Raji (cell line): ENCODE data around the gene FARP1.

Experiments used
- POLR2A ChIP-seq: IDR thresholded peaks from 2 replicates; pipeline ENCODE4 v1.6.1; 2011; ENCODE audit warnings: low read depth, low read length, control low read depth; ENCODE audit not compliant: insufficient read depth

FARP1 gene

DNA sequence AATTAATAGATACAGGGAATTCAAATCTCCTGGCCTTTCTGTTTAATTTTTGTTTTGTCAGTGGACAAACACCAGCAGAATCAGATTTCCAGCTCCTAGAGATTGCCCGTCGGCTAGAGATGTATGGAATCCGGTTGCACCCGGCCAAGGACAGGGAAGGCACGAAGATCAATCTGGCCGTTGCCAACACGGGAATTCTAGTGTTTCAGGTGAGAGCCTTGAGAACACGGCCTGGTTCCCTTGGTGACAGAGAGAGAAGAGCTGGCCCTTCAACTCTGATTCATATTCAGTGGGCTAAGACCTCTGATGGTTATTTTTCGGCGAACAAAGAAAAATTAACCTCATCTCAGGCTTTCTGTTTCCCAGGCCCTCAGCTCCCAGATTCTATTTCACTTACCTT, 242.7 kb downstream of the FARP1 start:
- TF ChIP-seq POLR2A: no peak

DNA sequence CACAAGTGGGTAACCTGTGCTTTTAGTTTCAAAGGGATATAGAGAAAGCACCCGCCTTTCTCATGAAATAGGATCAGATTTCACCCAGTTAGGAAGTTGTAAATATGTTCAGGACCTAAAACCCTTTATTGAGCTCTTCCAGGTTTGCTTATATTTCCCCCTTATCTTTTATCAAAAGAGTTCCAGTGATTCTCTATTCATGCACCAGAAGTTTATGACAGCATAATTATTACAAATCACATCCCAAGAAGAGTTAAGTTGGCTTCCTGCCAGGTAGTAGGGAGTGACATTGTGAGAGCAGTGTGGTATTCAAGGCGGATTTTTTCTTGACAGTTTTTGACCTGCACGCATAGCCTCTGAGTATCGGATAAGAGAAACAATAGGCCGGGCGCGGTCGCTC, 243.7 kb downstream of the FARP1 start:
- TF ChIP-seq POLR2A: no peak

DNA sequence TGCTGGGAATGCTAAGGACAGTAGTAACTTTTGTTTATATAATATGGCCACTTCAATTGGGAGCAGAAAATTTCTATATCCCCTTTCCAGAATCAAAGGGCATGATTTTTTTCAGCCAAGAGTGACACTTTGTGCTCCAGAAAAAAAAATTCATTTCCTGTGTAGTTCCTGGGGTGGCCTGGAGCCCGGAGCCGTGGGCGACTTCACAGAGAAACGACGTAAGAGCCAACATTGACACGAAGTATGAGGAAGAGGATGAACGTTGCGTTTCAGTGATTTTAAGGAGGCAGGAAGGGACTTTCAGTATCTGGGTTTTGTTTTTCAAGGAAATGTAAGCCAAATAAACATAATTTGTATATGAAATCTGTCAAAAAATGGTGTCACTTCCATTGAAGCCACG, 246.4 kb downstream of the FARP1 start:
- TF ChIP-seq POLR2A: no peak

DNA sequence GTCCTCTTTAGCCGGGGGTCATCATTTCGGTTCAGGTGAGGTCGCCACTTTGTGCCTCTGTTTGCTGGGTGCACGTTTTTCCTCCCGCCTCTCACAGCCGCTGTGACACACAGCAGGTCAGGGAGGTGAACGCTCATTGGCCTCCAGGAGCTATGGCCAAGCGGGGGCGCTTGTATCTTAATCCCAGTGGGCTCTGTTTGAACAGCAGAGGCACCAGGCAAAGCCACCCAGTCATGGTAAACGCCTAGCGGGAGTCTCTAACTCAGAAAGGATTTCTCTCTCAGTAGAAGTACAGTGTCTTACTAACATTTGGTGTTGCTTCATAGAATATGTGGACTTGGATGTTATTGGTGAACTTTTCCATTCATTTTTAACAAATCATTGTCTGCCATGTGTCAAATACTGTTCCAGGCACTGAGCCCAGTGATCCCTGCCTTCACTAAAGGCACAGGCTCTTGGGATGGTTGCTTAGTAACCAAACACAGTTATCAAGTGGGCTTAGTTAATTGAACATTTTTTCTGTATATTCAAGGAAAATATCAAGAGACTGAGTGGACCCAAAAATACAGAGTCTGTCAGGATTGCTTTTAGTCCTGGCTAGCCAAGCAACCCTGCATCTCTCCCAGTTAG, 247.3 kb downstream of the FARP1 start:
- TF ChIP-seq POLR2A: no peak

DNA sequence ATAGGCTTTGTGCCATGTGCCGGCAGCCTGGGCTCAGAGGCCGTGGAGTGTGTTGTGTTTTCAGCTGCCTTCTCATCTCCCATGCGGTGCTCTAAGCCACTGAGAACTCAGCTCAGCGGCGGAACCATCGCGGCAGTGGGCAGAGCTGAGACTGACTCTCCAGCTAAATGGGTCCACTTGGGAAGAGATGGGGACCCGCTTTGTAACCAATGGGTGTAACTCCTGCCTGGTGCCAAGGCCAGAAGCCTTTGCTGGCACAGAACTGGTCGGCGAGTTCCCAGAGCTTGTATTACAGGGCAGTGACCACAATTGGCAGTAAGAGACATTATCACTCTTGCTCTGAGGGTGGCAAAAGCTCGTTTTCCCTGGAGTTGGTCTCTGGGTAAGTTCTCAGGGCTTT, 251.0 kb downstream of the FARP1 start:
- no peak for TF ChIP-seq POLR2A

DNA sequence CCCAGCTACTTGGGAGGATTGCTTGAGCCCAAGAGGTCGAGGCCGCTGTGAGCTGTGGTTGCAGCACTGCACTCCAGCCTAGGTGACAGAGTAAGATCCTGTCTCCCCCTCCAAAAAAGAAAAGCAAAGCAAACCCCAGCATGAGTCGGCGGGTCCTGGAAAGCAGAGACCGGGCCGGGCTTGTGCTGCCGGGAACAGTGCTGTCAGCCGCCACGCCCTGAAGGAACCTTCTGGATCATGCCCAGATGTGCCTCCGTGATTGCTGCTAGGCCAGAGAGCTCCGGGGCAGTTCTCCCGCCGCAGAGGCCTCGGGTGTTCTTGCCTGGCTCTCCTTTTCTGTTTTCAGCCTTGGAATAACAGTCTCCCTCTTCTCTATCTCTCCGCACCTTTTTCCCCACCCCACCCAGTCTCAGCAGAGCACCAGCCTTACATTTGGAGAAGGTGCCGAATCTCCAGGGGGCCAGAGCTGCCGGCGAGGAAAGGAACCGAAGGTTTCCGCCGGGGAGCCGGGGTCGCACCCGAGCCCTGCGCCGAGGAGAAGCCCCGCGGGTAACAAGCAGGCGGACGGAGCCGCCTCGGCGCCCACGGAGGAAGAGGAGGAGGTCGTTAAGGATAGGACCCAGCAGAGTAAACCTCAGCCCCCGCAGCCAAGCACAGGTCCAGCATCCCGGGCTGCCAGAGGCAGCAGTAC, 252.1 kb downstream of the FARP1 start:
- no peak for TF ChIP-seq POLR2A

DNA sequence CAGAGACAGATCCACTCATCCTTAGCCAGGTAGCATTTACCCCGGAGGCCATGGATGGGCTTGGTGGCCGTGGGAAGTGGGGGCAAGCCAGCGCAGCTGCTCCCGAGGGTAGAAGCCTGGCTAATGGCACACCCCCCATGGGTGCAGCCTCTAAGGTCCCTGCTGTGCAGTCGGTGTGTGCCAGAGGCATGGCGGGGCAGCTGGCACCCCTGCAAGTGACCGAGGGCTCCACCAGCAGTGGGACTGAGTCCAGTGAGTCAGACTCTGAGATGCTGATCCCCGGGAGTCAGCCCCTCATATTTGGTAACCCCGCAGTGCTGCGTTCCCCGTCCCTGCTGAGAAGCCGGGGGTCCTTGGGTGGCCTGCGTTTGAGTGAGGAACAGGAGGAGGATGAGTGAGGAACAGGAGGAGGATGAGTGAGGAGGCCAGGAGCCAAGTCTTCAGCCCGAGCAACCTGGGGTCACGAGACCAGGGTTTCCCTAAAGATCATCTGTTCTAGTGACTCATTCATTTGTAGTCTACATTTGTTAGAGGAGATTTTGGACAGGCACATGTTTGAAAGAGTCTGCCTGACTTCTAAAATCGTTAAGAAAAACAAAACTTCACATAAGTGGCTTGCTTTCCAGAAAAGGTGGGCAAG, 253.3 kb downstream of the FARP1 start:
- TF ChIP-seq POLR2A: no peak

DNA sequence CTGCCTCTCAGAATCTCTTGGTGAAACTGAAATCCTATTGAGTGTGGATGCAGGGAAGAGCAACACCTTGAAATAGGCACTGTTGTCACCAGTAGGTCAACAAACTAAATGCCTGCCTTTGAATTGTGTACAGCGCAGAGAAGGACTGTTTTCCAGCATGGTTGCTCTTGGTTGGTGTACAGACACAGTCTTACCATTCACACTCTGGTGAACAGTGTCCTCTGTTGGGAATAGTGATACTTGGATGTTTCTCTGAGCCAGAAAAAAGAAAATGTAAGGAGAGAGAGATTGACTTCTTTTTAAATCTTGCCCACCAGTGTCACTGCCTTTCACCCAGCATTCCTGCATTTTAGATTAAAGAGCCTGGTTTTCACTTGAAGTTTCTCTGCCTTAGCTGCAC, 254.3 kb downstream of the FARP1 start:
- TF ChIP-seq POLR2A: no peak

DNA sequence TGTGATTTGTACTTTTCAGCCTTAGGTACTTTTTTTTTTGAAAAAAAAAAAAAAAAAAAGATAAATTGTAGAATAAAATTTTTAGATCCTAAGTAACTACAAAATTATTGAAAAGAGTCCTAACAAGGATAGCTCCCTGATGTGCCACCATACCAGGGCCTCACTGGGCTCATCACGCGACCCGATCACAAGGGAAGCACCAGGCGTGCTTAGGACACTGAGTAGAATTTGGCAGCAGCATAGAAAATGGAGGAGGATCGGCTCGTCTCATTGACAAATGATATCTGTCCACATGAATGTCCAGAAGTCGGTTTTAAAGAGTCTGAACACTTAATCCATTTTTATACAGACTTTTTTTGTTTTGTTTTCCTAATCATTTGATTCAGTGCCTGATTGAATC, 255.0 kb downstream of the FARP1 start:
- no peak for TF ChIP-seq POLR2A

DNA sequence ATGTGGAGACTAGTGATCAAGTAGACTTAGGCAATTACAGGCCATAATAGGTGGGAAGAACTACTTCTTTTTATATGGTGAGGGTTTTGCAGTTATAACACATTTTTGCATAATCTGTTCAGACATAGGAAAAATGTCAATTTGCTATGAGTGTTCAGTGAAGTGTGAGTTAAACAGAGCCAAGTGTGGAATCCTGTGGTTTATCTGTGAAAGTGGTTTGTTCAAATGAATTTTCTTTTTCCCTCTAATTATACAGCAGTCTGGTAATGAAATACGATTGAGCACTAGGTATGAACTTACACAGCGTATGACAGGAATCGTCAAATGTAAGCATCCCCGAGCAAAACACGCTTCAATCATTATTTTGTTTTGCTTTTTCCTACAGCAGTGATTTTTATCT, 255.7 kb downstream of the FARP1 start:
- no peak for TF ChIP-seq POLR2A

DNA sequence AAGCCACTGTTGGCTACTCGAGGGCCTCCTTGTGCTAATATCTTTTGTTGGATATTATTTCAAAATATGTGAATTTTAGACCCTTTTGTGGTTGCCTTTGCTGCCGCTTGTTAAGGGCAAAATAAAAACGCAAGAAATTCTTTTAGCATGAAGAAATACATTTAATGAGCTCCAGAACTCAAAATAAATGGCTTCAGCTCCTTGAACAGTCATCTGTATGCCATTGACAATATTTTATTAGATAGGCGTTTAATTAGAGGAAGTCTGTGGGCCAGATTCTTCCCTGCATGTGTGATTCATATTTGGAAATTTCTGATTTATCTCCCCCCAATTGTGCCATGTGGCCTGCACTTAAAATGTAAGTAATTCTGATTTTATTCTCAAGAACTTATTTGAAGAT, 256.9 kb downstream of the FARP1 start:
- TF ChIP-seq POLR2A: no peak

DNA sequence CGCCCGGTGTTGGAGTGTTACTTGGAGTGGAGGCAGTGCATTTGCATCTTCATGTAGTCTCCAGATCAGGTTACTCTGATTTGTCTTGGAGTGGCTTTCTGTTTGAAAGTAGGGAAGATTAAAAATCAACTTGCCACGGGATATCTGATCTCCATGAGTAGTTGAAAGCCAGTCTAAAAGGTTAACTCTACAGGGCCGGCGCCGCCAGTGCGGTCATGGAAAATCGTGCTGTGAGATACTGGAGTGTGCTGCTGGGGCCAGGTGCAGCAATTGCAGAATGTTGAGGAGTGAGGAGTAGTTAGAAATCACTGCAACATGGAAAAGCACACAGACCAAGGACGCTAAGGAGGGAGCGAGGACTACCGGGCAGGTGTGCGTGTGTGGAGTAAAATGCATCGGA, 259.0 kb downstream of the FARP1 start:
- no peak for TF ChIP-seq POLR2A

DNA sequence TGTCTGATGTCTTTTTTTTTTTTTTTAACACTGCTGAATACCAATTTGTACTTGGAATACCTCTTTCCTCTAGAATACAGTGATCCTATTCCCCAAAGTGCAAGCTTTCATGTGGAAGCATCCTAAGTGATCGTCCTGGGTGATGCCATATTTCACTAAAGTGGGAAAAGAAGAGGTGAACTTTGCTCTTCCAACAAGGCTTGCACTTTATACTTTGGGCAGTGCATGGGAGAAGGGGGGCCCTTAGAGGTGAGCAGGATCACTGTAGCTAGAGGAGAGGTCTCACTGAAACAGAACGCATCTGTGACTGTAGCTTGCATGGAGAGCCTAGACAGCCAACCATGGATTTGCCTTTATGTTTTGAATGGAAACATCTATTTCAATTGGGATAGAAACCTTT, 260.2 kb downstream of the FARP1 start:
- TF ChIP-seq POLR2A: no peak

DNA sequence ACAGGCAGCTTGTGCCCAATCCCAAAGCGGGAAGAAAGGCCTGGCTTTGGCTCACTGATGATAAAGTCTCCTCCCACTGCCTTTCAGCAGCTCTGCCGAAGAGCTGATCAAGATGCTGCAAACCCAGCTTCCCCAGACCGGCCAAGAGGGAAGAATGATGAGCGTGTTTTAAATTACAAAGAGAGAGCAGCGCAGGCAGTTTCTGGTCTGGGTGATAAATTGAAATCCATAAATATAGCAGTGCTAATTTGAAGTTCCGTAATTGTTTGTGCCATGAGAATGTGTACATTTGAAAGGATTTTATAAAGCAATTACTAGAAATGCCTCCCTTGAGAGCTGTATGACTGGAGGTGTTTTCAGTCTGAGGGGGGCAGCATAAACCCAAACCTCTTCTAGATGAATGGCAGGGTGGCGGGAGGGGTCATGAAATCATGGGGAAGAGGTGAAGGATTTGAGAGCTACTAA, 262.2 kb downstream of the FARP1 start:
- no peak for TF ChIP-seq POLR2A

DNA sequence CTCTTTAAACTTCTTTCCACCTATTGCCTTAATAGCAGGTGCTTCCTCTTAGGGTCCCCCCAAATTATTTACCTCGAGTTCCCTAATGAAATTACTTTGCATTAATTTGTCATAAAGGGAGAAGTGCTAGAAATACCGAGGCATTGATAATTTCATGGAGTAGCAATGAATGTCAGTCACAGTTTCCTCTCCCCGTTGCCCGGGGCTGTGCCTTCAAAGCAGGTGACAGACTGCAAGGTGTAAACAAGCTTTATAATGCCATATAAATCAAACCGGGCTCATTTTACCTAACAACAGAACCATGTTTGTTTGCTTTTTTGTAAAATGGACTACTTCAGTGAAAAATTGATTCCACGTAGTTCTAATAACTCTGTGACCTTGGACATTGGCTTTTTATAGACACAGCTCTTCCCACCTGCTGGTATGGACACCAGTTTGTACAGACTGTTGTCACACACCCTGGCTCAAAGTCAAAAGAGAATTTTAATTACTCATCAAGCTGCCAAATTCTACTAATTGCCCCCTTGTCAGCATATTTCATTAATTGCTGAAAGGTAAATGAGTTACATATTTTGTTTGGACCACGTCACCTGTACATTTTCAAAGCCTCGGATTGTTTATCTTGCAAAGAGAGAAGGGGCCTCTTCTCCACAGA, 262.9 kb downstream of the FARP1 start:
- no peak for TF ChIP-seq POLR2A

DNA sequence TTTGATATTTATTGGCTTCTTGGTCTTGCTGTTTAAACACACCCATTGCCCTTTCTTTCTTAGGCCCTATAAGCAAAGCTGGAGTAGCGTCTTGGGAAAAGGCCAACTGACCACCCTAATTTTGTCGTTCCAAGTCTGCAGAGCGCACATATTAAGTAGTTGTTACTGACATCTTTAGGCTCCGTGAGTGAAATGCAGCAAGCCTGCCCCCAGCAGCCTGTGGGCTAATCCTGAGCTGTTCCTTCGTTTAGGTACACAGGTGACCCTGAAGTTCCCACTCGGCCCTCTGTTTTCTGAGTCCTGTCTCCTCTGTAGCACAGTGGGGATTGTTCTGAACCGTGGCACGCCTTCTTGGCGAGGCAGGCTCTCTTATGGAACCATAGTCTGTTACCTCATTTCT, 263.5 kb downstream of the FARP1 start:
- TF ChIP-seq POLR2A: no peak
